Stomach (tissue), 4 donors: Measurements from ENCODE around the gene SNN.

Experiments used
- CTCF ChIP-seq, 7 experiments: fragments of 450-650 bp in 4 of 7; fragments of 200-600 bp in 3 of 7; sonication (generic) in 3 of 7; IDR thresholded peaks; one replicate each; pipeline ENCODE4 v1.5.1; 2016 to 2019; ENCODE audit warnings: antibody characterized with exemption in 7 of 7, control low read depth in 2 of 7, mild to moderate bottlenecking in 1 of 7
- EP300 ChIP-seq: sonication (generic); formaldehyde crosslinking; IDR thresholded peaks from one replicate; pipeline ENCODE4 v1.6.1; 2017; ENCODE audit warnings: antibody characterized with exemption
- POLR2AphosphoS5 ChIP-seq, 3 donors: sonication (generic); formaldehyde crosslinking; IDR thresholded peaks; one replicate each; pipeline ENCODE4 v1.6.1; 2016; ENCODE audit warnings: antibody characterized with exemption in 3 of 3

DNA sequence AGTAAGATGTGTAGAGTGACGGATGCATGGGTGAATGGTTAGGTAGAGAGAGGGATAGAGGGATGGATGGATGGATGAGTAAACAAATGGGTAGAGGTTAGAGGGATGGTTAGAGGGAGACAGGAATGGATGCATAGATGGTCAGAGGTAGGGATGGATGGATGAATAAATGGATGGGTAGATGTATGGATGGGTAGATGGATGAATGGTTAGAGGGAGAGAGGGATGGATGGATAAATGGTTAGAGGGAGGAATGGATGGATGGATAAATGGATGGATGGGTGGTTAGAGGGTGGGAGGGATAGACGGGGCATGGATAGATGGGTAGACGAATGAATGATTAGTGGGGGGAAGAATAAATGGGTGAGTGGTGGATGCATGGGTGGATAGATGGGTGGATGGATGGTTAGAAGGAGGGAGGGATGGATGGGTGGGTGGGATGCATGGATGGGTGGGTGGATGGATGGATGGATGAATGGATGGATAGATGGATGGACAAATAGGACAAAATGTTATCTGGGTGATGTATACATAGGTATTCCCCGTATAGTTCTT lies 29.2 kb upstream of the SNN start:
- TF ChIP-seq CTCF (IDR thresholded peaks at IDR 0.05), result no peak
- no peak for TF ChIP-seq POLR2AphosphoS5 (IDR thresholded peaks at IDR 0.05)
- TF ChIP-seq EP300, result no peak
